Cardiac fibroblast (primary cell): ENCODE measurements around the gene UNK.

ENCODE experiments used
- DNase-seq, 2 donors: peaks; one replicate each; pipeline versions ENCODE4 v3.0.0 to v3.0.0-alpha.2; 2010; ENCODE audit warnings: low read depth in 2 of 2
- H3K4me3 ChIP-seq, 2 donors: replicated peaks in 1 of 2; 1 replicate in 1 of 2; 2 replicates in 1 of 2; pipeline ENCODE4 v1.5.1; 2011; ENCODE audit warnings: low read depth in 2 of 2, low read length in 2 of 2, mild to moderate bottlenecking in 2 of 2, moderate library complexity in 1 of 2
- TF ChIP-seq, protein P1 (sequence below): IDR thresholded peaks from one replicate; pipeline ENCODE4 v1.5.1; 2011; ENCODE audit warnings: low read depth, mild to moderate bottlenecking, low read length, inconsistent platforms

UNK gene

DNA sequence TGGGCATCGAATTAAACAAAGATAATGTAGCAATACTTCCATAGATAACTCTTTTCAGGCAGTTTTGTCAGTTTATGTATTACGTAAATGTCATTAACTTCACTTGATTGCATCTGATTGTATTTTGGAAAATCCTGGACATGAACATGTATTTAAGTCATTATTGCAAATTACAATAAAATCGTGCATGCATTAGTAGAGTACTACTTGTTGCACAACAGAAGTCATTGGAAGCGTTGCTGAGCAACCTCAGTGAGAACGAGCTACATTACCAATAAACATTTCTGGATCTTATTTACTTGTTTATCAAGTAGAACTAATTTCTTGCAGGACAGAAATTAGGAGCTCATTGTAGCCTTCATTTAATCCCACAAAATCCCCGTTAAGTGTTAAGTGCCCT is 6.6 kb downstream of the UNK start:
- TF ChIP-seq, protein P1, sequence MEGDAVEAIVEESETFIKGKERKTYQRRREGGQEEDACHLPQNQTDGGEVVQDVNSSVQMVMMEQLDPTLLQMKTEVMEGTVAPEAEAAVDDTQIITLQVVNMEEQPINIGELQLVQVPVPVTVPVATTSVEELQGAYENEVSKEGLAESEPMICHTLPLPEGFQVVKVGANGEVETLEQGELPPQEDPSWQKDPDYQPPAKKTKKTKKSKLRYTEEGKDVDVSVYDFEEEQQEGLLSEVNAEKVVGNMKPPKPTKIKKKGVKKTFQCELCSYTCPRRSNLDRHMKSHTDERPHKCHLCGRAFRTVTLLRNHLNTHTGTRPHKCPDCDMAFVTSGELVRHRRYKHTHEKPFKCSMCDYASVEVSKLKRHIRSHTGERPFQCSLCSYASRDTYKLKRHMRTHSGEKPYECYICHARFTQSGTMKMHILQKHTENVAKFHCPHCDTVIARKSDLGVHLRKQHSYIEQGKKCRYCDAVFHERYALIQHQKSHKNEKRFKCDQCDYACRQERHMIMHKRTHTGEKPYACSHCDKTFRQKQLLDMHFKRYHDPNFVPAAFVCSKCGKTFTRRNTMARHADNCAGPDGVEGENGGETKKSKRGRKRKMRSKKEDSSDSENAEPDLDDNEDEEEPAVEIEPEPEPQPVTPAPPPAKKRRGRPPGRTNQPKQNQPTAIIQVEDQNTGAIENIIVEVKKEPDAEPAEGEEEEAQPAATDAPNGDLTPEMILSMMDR, result no peak
- no peak overlapping the region for H3K4me3 ChIP-seq
- no peak for DNase-seq

DNA sequence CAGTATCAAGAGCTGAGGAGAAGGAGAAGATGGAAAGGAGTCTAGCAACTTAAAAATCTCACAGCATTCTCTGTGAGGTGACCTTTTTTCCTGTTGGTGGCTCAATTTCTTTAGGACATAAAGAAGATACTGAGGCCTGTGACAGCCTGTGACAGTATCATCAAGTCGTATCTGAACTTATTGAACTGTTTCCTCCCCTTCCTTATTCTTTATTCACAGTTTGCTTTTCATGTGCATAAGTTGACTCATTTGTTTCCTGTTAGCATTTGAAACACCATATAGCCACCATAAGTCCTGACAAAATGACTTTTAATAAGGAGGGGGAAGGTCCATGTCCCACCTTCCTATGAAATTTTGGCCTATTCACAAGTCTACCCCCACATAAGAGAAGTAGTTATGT is 8.9 kb downstream of the UNK start:
- H3K4me3 ChIP-seq, result no peak overlapping the region
- TF ChIP-seq, protein P1, result no peak
- no peak for DNase-seq

DNA sequence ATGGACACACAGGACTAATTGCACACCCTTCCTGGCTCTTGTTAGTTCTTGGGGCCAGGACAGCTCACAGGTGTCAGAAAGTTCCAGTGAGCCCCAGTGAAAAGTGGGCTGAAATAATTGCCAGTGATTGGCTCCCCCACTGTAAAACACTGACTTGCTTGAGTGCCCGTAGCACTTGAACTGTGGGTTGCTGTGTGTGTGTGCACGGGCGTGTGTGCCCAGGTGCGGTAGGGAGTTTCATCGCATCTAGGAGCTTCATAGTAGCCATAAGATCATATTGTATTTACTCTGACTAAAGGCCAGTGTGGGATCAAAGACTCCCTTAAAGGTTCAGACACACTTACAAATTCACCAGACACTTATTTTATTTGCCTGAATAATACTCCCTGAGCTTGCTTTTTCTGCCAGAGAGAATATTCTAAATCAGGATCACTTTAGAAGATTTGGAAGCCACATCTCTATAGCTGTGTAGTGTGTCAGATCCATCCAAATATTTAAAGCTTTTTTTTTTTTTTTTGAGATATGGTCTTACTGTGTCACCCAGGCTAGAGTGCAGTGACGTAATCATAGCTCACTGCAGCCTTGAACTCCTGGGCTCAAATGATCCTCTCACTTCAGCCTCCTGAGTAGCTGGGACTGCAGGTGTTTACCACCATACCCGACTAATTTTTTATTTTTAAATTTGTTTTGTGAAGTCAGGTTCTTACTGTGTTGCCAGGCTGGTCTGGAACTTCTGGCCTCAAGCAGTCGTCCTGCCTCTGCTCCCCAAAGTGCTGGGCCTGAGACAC is 11.4 kb downstream of the UNK start:
- no peak for DNase-seq
- TF ChIP-seq, protein P1, result no peak

DNA sequence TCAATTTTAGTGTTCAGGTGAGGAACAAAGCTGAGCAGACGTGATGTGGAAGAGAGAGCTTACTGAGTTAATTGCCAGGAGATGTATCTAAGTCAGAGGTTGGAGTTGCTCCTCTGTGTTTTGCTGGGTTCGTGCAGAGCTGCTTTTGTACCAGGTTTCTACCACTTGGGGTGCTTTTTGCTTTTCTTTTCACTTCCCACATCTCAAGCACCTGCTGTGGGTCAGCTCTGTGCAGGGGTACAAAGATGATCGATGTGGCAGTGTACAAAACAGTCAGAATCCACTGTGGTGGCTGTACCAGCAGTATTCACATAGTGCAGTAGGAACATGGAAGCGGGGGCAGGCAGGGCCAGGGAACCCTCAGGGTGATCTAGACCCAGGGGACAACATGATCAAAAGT is 14.8 kb downstream of the UNK start:
- no peak overlapping the region for H3K4me3 ChIP-seq
- TF ChIP-seq, protein P1, result no peak
- DNase-seq, result no peak

More for the DNA sequence above, 11.4 kb downstream of the UNK start:
- no peak overlapping the region for H3K4me3 ChIP-seq

DNA sequence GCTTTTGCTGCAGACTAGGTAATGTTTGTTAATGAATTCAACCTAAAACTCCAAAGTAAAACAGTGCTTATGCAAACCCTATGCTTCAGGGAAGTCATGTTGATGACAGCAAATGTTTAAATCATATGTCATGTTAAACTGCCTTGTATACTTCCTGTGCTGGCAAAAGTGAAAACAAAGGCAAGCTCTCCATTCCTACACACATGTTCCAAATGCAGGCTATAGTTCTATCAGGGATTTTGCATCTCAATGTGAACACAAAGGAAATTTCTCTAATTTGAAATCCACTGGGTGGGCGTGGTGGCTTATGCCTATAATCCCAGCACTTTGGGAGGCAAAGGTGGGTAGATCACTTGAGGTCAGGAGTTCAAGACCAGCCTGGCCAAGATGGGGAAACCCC is 19.3 kb downstream of the UNK start:
- DNase-seq, result no peak
- TF ChIP-seq, protein P1, result no peak
- no peak overlapping the region for H3K4me3 ChIP-seq

DNA sequence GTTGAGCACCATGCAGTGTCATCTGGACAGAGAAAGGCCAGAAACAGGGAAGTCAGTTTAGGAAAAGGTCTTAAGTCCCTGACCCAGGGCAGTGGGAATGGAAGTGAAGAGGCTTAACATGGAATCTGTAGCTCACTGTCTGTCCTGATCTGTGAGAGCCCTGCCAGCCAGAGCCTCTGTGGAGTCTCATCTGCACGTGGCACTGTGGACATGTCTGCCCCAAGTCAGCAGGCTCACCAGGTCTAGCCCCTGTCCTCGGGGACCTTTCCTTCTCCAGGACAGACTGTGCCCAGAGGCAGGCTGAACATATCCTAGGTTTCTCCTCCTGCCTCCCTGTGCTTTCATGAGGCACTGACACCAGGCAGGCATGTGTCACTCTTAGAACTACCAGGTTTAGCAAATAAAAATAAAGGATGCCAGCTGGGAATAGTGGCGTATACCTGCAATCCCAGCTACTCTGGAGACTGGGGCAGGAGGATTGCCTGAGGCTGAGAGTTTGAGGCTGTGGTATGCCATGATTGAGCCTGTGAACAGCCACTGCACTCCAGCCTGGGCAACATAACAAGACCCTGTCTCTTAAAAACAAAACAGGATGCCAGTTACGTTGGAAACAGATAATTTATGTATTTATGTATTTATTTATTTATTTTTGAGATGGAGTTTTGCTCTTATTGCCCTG is 22.4 kb downstream of the UNK start:
- no peak overlapping the region for H3K4me3 ChIP-seq
- no peak for DNase-seq
- TF ChIP-seq, protein P1, result no peak
